ENCODE measurements around the gene ZNHIT3.
"Not testable (repeated sequence)": the region's sequence is repeated elsewhere in the genome, so short reads cannot be mapped to it uniquely, and the experiment has no call there.

Gene ZNHIT3

GRCh38 chr17:36503456-36504155, 17.1 kb downstream of the ZNHIT3 start:
- no peaks in the 10 kb centered on the region for H3K27me3 ChIP-seq (ENCODE audit: control insufficient read depth, insufficient read depth, low read length)
- H3K9ac ChIP-seq (ENCODE audit: low read length), result no peak overlapping the region
- H3K27ac ChIP-seq (ENCODE audit: low read depth, low read length), result no peak overlapping the region
- H3K9me3 ChIP-seq (ENCODE audit: control insufficient read depth, insufficient read depth, low read depth, low read length), result no peaks in the 10 kb centered on the region
- peaks cover 92% of the 10 kb centered on the region for H3K36me3 ChIP-seq (ENCODE audit: control insufficient read depth, insufficient read depth, low read length)
- H3K4me1 ChIP-seq (ENCODE audit: control insufficient read depth, insufficient read depth, low read length), result no peaks in the 10 kb centered on the region
- H3K4me3 ChIP-seq (ENCODE audit: low read depth, low read length), result no peak overlapping the region

- H3K27me3 ChIP-seq (ENCODE audit: control insufficient read depth, insufficient read depth, low read length), result no peaks in the 10 kb centered on the region
- H3K9me3 ChIP-seq (ENCODE audit: control insufficient read depth, insufficient read depth, low read depth, low read length), result no peaks in the 10 kb centered on the region
- H3K27ac ChIP-seq (ENCODE audit: low read depth, low read length), result no peak overlapping the region
- no peak overlapping the region for H3K9ac ChIP-seq (ENCODE audit: low read length)
- H3K36me3 ChIP-seq (ENCODE audit: control insufficient read depth, insufficient read depth, low read length), result peaks cover 92% of the 10 kb centered on the region
- H3K4me3 ChIP-seq (ENCODE audit: low read depth, low read length), result no peak overlapping the region
- H3K4me1 ChIP-seq (ENCODE audit: control insufficient read depth, insufficient read depth, low read length), result no peaks in the 10 kb centered on the region
Measured at GRCh38 chr17:36504156-36504545, 17.7 kb downstream of the ZNHIT3 start.

- Histone ChIP-seq H3K27me3 (ENCODE audit: control insufficient read depth, insufficient read depth, low read length) (no peaks in the 10 kb centered on the region), H3K36me3 (ENCODE audit: control insufficient read depth, insufficient read depth, low read length) (peaks cover 98% of the 10 kb centered on the region), H3K9ac (ENCODE audit: low read length) (no peak overlapping the region), H3K27ac (ENCODE audit: low read depth, low read length) (no peak overlapping the region), H3K4me1 (ENCODE audit: control insufficient read depth, insufficient read depth, low read length) (no peaks in the 10 kb centered on the region), H3K4me3 (ENCODE audit: low read depth, low read length) (no peak overlapping the region), H3K9me3 (ENCODE audit: control insufficient read depth, insufficient read depth, low read depth, low read length) (no peaks in the 10 kb centered on the region)
Measured at GRCh38 chr17:36505171-36505570, 18.7 kb downstream of the ZNHIT3 start.

GRCh38 chr17:36506249-36506826, 19.9 kb downstream of the ZNHIT3 start:
- H3K9ac ChIP-seq (ENCODE audit: low read length), result no peak overlapping the region
- no peak overlapping the region for H3K4me3 ChIP-seq (ENCODE audit: low read depth, low read length)
- H3K4me1 ChIP-seq (ENCODE audit: control insufficient read depth, insufficient read depth, low read length), result no peaks in the 10 kb centered on the region
- no peak overlapping the region for H3K27ac ChIP-seq (ENCODE audit: low read depth, low read length)
- H3K27me3 ChIP-seq (ENCODE audit: control insufficient read depth, insufficient read depth, low read length), result no peaks in the 10 kb centered on the region
- H3K36me3 ChIP-seq (ENCODE audit: control insufficient read depth, insufficient read depth, low read length), result peaks cover 98% of the 10 kb centered on the region
- H3K9me3 ChIP-seq (ENCODE audit: control insufficient read depth, insufficient read depth, low read depth, low read length), result no peaks in the 10 kb centered on the region

GRCh38 chr17:36506831-36507230, 20.4 kb downstream of the ZNHIT3 start:
- H3K36me3 ChIP-seq (ENCODE audit: control insufficient read depth, insufficient read depth, low read length), result peaks cover 99% of the 10 kb centered on the region
- no peak overlapping the region for H3K9ac ChIP-seq (ENCODE audit: low read length)
- no peaks in the 10 kb centered on the region for H3K9me3 ChIP-seq (ENCODE audit: control insufficient read depth, insufficient read depth, low read depth, low read length)
- H3K4me3 ChIP-seq (ENCODE audit: low read depth, low read length), result no peak overlapping the region
- no peaks in the 10 kb centered on the region for H3K27me3 ChIP-seq (ENCODE audit: control insufficient read depth, insufficient read depth, low read length)
- H3K27ac ChIP-seq (ENCODE audit: low read depth, low read length), result no peak overlapping the region
- no peaks in the 10 kb centered on the region for H3K4me1 ChIP-seq (ENCODE audit: control insufficient read depth, insufficient read depth, low read length)

- no peaks in the 10 kb centered on the region for H3K9me3 ChIP-seq (ENCODE audit: control insufficient read depth, insufficient read depth, low read depth, low read length)
- no peaks in the 10 kb centered on the region for H3K27me3 ChIP-seq (ENCODE audit: control insufficient read depth, insufficient read depth, low read length)
- no peaks in the 10 kb centered on the region for H3K4me1 ChIP-seq (ENCODE audit: control insufficient read depth, insufficient read depth, low read length)
- H3K4me3 ChIP-seq (ENCODE audit: low read depth, low read length), result no peak overlapping the region
- peaks cover 97% of the 10 kb centered on the region for H3K36me3 ChIP-seq (ENCODE audit: control insufficient read depth, insufficient read depth, low read length)
- H3K9ac ChIP-seq (ENCODE audit: low read length), result no peak overlapping the region
- H3K27ac ChIP-seq (ENCODE audit: low read depth, low read length), result no peak overlapping the region
Measured at GRCh38 chr17:36507266-36507665, 20.8 kb downstream of the ZNHIT3 start.

- H3K4me1 ChIP-seq (ENCODE audit: control insufficient read depth, insufficient read depth, low read length); H3K4me3 ChIP-seq (ENCODE audit: low read depth, low read length); H3K27ac ChIP-seq (ENCODE audit: low read depth, low read length); H3K27me3 ChIP-seq (ENCODE audit: control insufficient read depth, insufficient read depth, low read length); H3K9me3 ChIP-seq (ENCODE audit: control insufficient read depth, insufficient read depth, low read depth, low read length); H3K9ac ChIP-seq (ENCODE audit: low read length): not testable (repeated sequence)
- peaks cover 97% of the 10 kb centered on the region for H3K36me3 ChIP-seq (ENCODE audit: control insufficient read depth, insufficient read depth, low read length)
Measured at GRCh38 chr17:36508439-36508838, 22.0 kb downstream of the ZNHIT3 start.

GRCh38 chr17:36509272-36509985, 22.9 kb downstream of the ZNHIT3 start:
- Histone ChIP-seq H3K9me3 (ENCODE audit: control insufficient read depth, insufficient read depth, low read depth, low read length) (no peaks in the 10 kb centered on the region), H3K36me3 (ENCODE audit: control insufficient read depth, insufficient read depth, low read length) (peaks cover 97% of the 10 kb centered on the region), H3K9ac (ENCODE audit: low read length) (no peak overlapping the region), H3K27ac (ENCODE audit: low read depth, low read length) (no peak overlapping the region), H3K4me1 (ENCODE audit: control insufficient read depth, insufficient read depth, low read length) (no peaks in the 10 kb centered on the region), H3K4me3 (ENCODE audit: low read depth, low read length) (no peak overlapping the region), H3K27me3 (ENCODE audit: control insufficient read depth, insufficient read depth, low read length) (no peaks in the 10 kb centered on the region)

- no peak overlapping the region for H3K4me3 ChIP-seq (ENCODE audit: low read depth, low read length)
- H3K36me3 ChIP-seq (ENCODE audit: control insufficient read depth, insufficient read depth, low read length), result peaks cover 98% of the 10 kb centered on the region
- H3K9ac ChIP-seq (ENCODE audit: low read length), result no peak overlapping the region
- no peaks in the 10 kb centered on the region for H3K27me3 ChIP-seq (ENCODE audit: control insufficient read depth, insufficient read depth, low read length)
- no peaks in the 10 kb centered on the region for H3K9me3 ChIP-seq (ENCODE audit: control insufficient read depth, insufficient read depth, low read depth, low read length)
- no peaks in the 10 kb centered on the region for H3K4me1 ChIP-seq (ENCODE audit: control insufficient read depth, insufficient read depth, low read length)
- no peak overlapping the region for H3K27ac ChIP-seq (ENCODE audit: low read depth, low read length)
Measured at GRCh38 chr17:36510636-36511035, 24.2 kb downstream of the ZNHIT3 start.

GRCh38 chr17:36511216-36511615, 24.7 kb downstream of the ZNHIT3 start:
- Histone ChIP-seq H3K4me1 (ENCODE audit: control insufficient read depth, insufficient read depth, low read length) (no peaks in the 10 kb centered on the region), H3K9me3 (ENCODE audit: control insufficient read depth, insufficient read depth, low read depth, low read length) (no peaks in the 10 kb centered on the region), H3K9ac (ENCODE audit: low read length) (no peak overlapping the region), H3K27ac (ENCODE audit: low read depth, low read length) (no peak overlapping the region), H3K36me3 (ENCODE audit: control insufficient read depth, insufficient read depth, low read length) (peaks cover 98% of the 10 kb centered on the region), H3K4me3 (ENCODE audit: low read depth, low read length) (no peak overlapping the region), H3K27me3 (ENCODE audit: control insufficient read depth, insufficient read depth, low read length) (no peaks in the 10 kb centered on the region)

GRCh38 chr17:36512641-36513040, 26.2 kb downstream of the ZNHIT3 start:
- Histone ChIP-seq H3K36me3 (ENCODE audit: control insufficient read depth, insufficient read depth, low read length) (peaks cover 93% of the 10 kb centered on the region), H3K27ac (ENCODE audit: low read depth, low read length) (no peak overlapping the region)

More at GRCh38 chr17:36512641-36513040, 26.2 kb downstream of the ZNHIT3 start:
- Histone ChIP-seq H3K9ac (ENCODE audit: low read length) (no peak overlapping the region), H3K9me3 (ENCODE audit: control insufficient read depth, insufficient read depth, low read depth, low read length) (no peaks in the 10 kb centered on the region), H3K27me3 (ENCODE audit: control insufficient read depth, insufficient read depth, low read length) (no peaks in the 10 kb centered on the region), H3K4me1 (ENCODE audit: control insufficient read depth, insufficient read depth, low read length) (no peaks in the 10 kb centered on the region), H3K4me3 (ENCODE audit: low read depth, low read length) (no peak overlapping the region)
